H9 (cell line): Measurements from ENCODE around the gene TMEM161A. TPM values are rescaled to one million over a fixed set of nuclear protein-coding genes. Genes with fewer than 3 reads are reported as not detected.

Experiments
- DNase-seq: peaks from one replicate; pipeline ENCODE4 v3.0.0-alpha.2; 2017
- H2AFZ ChIP-seq: one replicate; pipeline ENCODE4 v1.6.1; 2013; ENCODE audit warnings: mild to moderate bottlenecking, low read length, control low read depth, moderate library complexity
- H2AK5ac ChIP-seq: 2 replicates; pipeline ENCODE4 v1.6.1; 2013; ENCODE audit warnings: low read length, control low read depth, mixed read lengths; ENCODE audit not compliant: insufficient read length
- H2BK120ac ChIP-seq: one replicate; pipeline ENCODE4 v1.6.1; 2013; ENCODE audit warnings: low read depth, mild to moderate bottlenecking, low read length, control low read depth, inconsistent platforms; ENCODE audit not compliant: poor library complexity, severe bottlenecking
- H2BK12ac ChIP-seq: 2 replicates; pipeline ENCODE4 v1.6.1; 2013; ENCODE audit warnings: low read length, control low read depth, mixed read lengths, low read depth; ENCODE audit not compliant: insufficient read length
- H2BK15ac ChIP-seq: 2 replicates; pipeline ENCODE4 v1.6.1; 2013; ENCODE audit warnings: low read depth, low read length, control low read depth
- H2BK20ac ChIP-seq: one replicate; pipeline ENCODE4 v1.6.1; 2013; ENCODE audit warnings: low read depth, mild to moderate bottlenecking, low read length, control low read depth, inconsistent platforms; ENCODE audit not compliant: poor library complexity, severe bottlenecking
- H2BK5ac ChIP-seq: 2 replicates; pipeline ENCODE4 v1.6.1; 2013; ENCODE audit warnings: low read length, control low read depth, mixed read lengths; ENCODE audit not compliant: insufficient read length
- H3K14ac ChIP-seq: 2 replicates; pipeline ENCODE4 v1.6.1; 2013; ENCODE audit warnings: low read length, control low read depth; ENCODE audit not compliant: insufficient read depth
- H3K18ac ChIP-seq: 2 replicates; pipeline ENCODE4 v1.6.1; 2013; ENCODE audit warnings: low read depth, mild to moderate bottlenecking, mixed read lengths, low read length, control low read depth; ENCODE audit not compliant: insufficient read length
- H3K23ac ChIP-seq: 2 replicates; pipeline ENCODE4 v1.6.1; 2013; ENCODE audit warnings: low read length, control low read depth, mixed read lengths, low read depth; ENCODE audit not compliant: insufficient read length
- H3K23me2 ChIP-seq: 2 replicates; pipeline ENCODE4 v1.6.1; 2013; ENCODE audit warnings: low read depth, mild to moderate bottlenecking, mixed read lengths, low read length, control low read depth; ENCODE audit not compliant: insufficient read length, poor library complexity, severe bottlenecking
- H3K27ac ChIP-seq: 2 replicates; pipeline ENCODE4 v1.5.1; 2013; ENCODE audit warnings: low read length, control low read depth, mixed read lengths, low read depth; ENCODE audit not compliant: insufficient read length
- H3K27me3 ChIP-seq: 2 replicates; pipeline ENCODE4 v1.6.1; 2013; ENCODE audit warnings: low read length, control low read depth, inconsistent platforms; ENCODE audit not compliant: insufficient read depth
- H3K4ac ChIP-seq: 2 replicates; pipeline ENCODE4 v1.6.1; 2013; ENCODE audit warnings: low read depth, mild to moderate bottlenecking, control low read depth, inconsistent platforms, low read length, moderate library complexity
- H3K4me1 ChIP-seq: 2 replicates; pipeline ENCODE4 v1.6.1; 2013; ENCODE audit warnings: low read length, control low read depth, inconsistent platforms; ENCODE audit not compliant: insufficient read depth
- H3K4me2 ChIP-seq: 2 replicates; pipeline ENCODE4 v1.6.1; 2013; ENCODE audit warnings: low read length, control low read depth, mixed read lengths; ENCODE audit not compliant: insufficient read length, insufficient read depth
- H3K56ac ChIP-seq: 2 replicates; pipeline ENCODE4 v1.6.1; 2013; ENCODE audit warnings: low read depth, mild to moderate bottlenecking, mixed read lengths, low read length, control low read depth; ENCODE audit not compliant: insufficient read length
- H3K79me1 ChIP-seq: 2 replicates; pipeline ENCODE4 v1.6.1; 2013; ENCODE audit warnings: low read depth, mild to moderate bottlenecking, moderate library complexity, low read length, control low read depth, inconsistent platforms; ENCODE audit not compliant: insufficient read depth, poor library complexity, severe bottlenecking
- H3K79me2 ChIP-seq: 2 replicates; pipeline ENCODE4 v1.6.1; 2013; ENCODE audit warnings: low read length, control low read depth, inconsistent platforms; ENCODE audit not compliant: insufficient read depth
- H3K9ac ChIP-seq: 2 replicates; pipeline ENCODE4 v1.6.1; 2013; ENCODE audit warnings: low read length, control low read depth, mixed read lengths; ENCODE audit not compliant: insufficient read length; ENCODE audit errors: extremely low read depth
- H3K9me3 ChIP-seq: one replicate; pipeline ENCODE4 v1.6.1; 2013; ENCODE audit warnings: low read depth, low read length, inconsistent platforms; ENCODE audit not compliant: control insufficient read depth
- H3T11ph ChIP-seq: one replicate; pipeline ENCODE4 v1.6.1; 2013; ENCODE audit warnings: mild to moderate bottlenecking, low read length, control low read depth, inconsistent platforms
- H4K20me1 ChIP-seq: one replicate; pipeline ENCODE4 v1.6.1; 2013; ENCODE audit not compliant: control insufficient read depth, insufficient read length, insufficient read depth
- H4K5ac ChIP-seq: 2 replicates; pipeline ENCODE4 v1.6.1; 2013; ENCODE audit warnings: low read depth, mild to moderate bottlenecking, mixed read lengths, low read length, control low read depth; ENCODE audit not compliant: insufficient read length
- H4K8ac ChIP-seq: replicated peaks from 2 replicates; pipeline ENCODE4 v1.6.1; 2013; ENCODE audit warnings: low read length, control low read depth, mixed read lengths, low read depth; ENCODE audit not compliant: insufficient read length
- H4K91ac ChIP-seq: 2 replicates; pipeline ENCODE4 v1.6.1; 2013; ENCODE audit warnings: low read depth, mild to moderate bottlenecking, moderate library complexity, mixed read lengths, low read length, control low read depth; ENCODE audit not compliant: insufficient read length
- H3K27ac Mint-ChIP-seq, 3 experiments: 2 replicates in 2 of 3; 3 replicates in 1 of 3; pipeline ENCODE4 v1.8.0; 2020 to 2021; ENCODE audit warnings: mixed read lengths in 3 of 3, mild to moderate bottlenecking in 1 of 3, moderate library complexity in 1 of 3
- H3K27me3 Mint-ChIP-seq: 2 replicates; pipeline ENCODE4 v1.8.0; 2021; ENCODE audit warnings: low read depth, mild to moderate bottlenecking, moderate library complexity, mixed read lengths
- H3K36me3 Mint-ChIP-seq, 3 experiments: 2 replicates in 2 of 3; 3 replicates in 1 of 3; pipeline ENCODE4 v1.8.0; 2020 to 2021; ENCODE audit warnings: low read depth in 3 of 3, mixed read lengths in 3 of 3; ENCODE audit not compliant: insufficient read depth in 1 of 3
- H3K4me1 Mint-ChIP-seq, 2 experiments: 2 replicates each; pipeline ENCODE4 v1.8.0; 2020; ENCODE audit warnings: mixed read lengths in 2 of 2
- H3K4me3 Mint-ChIP-seq, 2 experiments: 2 replicates in 1 of 2; 3 replicates in 1 of 2; pipeline ENCODE4 v1.8.0; 2020 to 2021; ENCODE audit warnings: mild to moderate bottlenecking in 2 of 2, mixed read lengths in 2 of 2, moderate library complexity in 1 of 2
- H3K9me3 Mint-ChIP-seq, 2 experiments: 2 replicates in 1 of 2; 3 replicates in 1 of 2; pipeline ENCODE4 v1.8.0; 2020; ENCODE audit warnings: mild to moderate bottlenecking in 2 of 2, mixed read lengths in 2 of 2, moderate library complexity in 1 of 2
- CTCF ChIP-seq: fragments of 200-600 bp; sonication (generic); conservative IDR thresholded peaks from 3 replicates; pipeline ENCODE4 v1.8.0; 2021; ENCODE audit warnings: antibody characterized with exemption, mild to moderate bottlenecking
- WGBS: extraction: QIAGEN DNeasy Blood & Tissue Kit; methylation state at CpG from one replicate; pipeline ENCODE4 v1.1.7; 2013; ENCODE audit warnings: missing lambda C conversion rate, low lambda C conversion rate, mixed read lengths; ENCODE audit not compliant: insufficient read length; ENCODE audit errors: extremely low coverage; 5-methylcytosine and 5-hydroxymethylcytosine counted together
- total RNA-seq: library from RNA; stranded (reverse); gene quantifications from 2 replicates; pipeline ENCODE4 v1.2.1, GENCODE V29; 2021

Gene TMEM161A
- total RNA-seq, 1 experiment from 2014 or later, result 40.9 TPM

GRCh38 chr19:19134687-19135158 lies 3.6 kb downstream of the TMEM161A start:
- H3K9me3 Mint-ChIP-seq, result peaks cover 16 to 17% of the 10 kb centered on the region in 2 experiments
- Histone ChIP-seq H4K5ac (no peak overlapping the region), H3K27me3 (no peaks in the 10 kb centered on the region; the same call in 1 of the 2 replicates), H2BK120ac (no peak overlapping the region), H3T11ph (no peak overlapping the region), H3K79me2 (no peaks in the 10 kb centered on the region), H3K56ac (no peak overlapping the region), H4K91ac (no peak overlapping the region), H3K9me3 (peaks cover 6% of the 10 kb centered on the region), H3K4ac (no peak overlapping the region), H2BK15ac (no peak overlapping the region), H2BK20ac (no peak overlapping the region), H3K4me1 (no peaks in the 10 kb centered on the region), H3K27ac (no peak overlapping the region), H3K23me2 (peaks cover 14% of the 10 kb centered on the region), H3K4me2 (peak overlapping the region; percentile 59), H3K18ac (peak overlapping the region; percentile 56), H2BK5ac (no peak overlapping the region), H3K23ac (no peak overlapping the region), H4K20me1 (peaks cover 3% of the 10 kb centered on the region), H2AFZ (no peak overlapping the region), H2BK12ac (no peak overlapping the region), H4K8ac (no peak overlapping the region), H3K14ac (peak overlapping the region; percentile 19; the same call in 1 of the 2 replicates), H3K9ac (no peak overlapping the region), H2AK5ac (no peak overlapping the region), H3K79me1 (no peaks in the 10 kb centered on the region)
- H3K27ac Mint-ChIP-seq, result peak overlapping the region in 1 of 3 experiments; percentile 31; a peak in 1 of 7 replicates
- peaks cover 15% of the 10 kb centered on the region for H3K27me3 Mint-ChIP-seq
- peak; percentile 47; the same call in 1 of the 3 replicates for TF ChIP-seq CTCF
- H3K4me1 Mint-ChIP-seq, result peaks cover 14 to 15% of the 10 kb centered on the region in 2 experiments
- WGBS, result no CpG with 5 or more reads among the region's 21 CpGs
- DNase-seq, result peak; percentile 86
- peaks cover 18 to 28% (median 23%) of the 10 kb centered on the region in 3 experiments for H3K36me3 Mint-ChIP-seq
- H3K4me3 Mint-ChIP-seq, result peak overlapping the region; percentile 43 to 67; a peak in 4 of 5 replicates
